ENCODE measurements around the gene LRRC42.
A peak's percentile ranks its signal among the peaks of the same experiment; 100 is the strongest.
"Not testable (repeated sequence)": the region's sequence is repeated elsewhere in the genome, so short reads cannot be mapped to it uniquely, and the experiment has no call there.

The LRRC42 gene

GRCh38 chr1:53963460-53963859 is 17.3 kb downstream of the LRRC42 start:
- DNase-seq (ENCODE audit: insufficient read length, low spot score) (no peak), FAIRE-seq (peak; percentile 52)
- TF ChIP-seq POLR2AphosphoS5 (IDR thresholded peaks at IDR 0.05; ENCODE audit: low read depth, low read length) (no peak), TAF1 (IDR thresholded peaks at IDR 0.05; ENCODE audit: low read depth, low read length) (no peak), POLR2A (IDR thresholded peaks at IDR 0.05; ENCODE audit: low read depth, low read length) (no peak), POU2F2 (IDR thresholded peaks at IDR 0.05; ENCODE audit: low read depth, low read length) (no peak), PAX5 (IDR thresholded peaks at IDR 0.05; ENCODE audit: insufficient read depth, low read length, severe bottlenecking) (no peak), SPI1 (IDR thresholded peaks at IDR 0.05; ENCODE audit: low read depth, low read length) (no peak)

GRCh38 chr1:53964109-53964508 is 18.0 kb downstream of the LRRC42 start:
- DNase-seq (ENCODE audit: insufficient read length, low spot score): no peak
- TF ChIP-seq PAX5 (IDR thresholded peaks at IDR 0.05; ENCODE audit: insufficient read depth, low read length, severe bottlenecking): no peak
- no peak for TF ChIP-seq TAF1 (IDR thresholded peaks at IDR 0.05; ENCODE audit: low read depth, low read length)
- no peak for TF ChIP-seq SPI1 (IDR thresholded peaks at IDR 0.05; ENCODE audit: low read depth, low read length)
- TF ChIP-seq POLR2A (IDR thresholded peaks at IDR 0.05; ENCODE audit: low read depth, low read length): no peak
- TF ChIP-seq POU2F2 (IDR thresholded peaks at IDR 0.05; ENCODE audit: low read depth, low read length): no peak
- TF ChIP-seq POLR2AphosphoS5 (IDR thresholded peaks at IDR 0.05; ENCODE audit: low read depth, low read length): no peak
- no peak for FAIRE-seq

- TF ChIP-seq TAF1 (IDR thresholded peaks at IDR 0.05; ENCODE audit: low read depth, low read length) (no peak), POU2F2 (IDR thresholded peaks at IDR 0.05; ENCODE audit: low read depth, low read length) (no peak), SPI1 (IDR thresholded peaks at IDR 0.05; ENCODE audit: low read depth, low read length) (no peak), POLR2AphosphoS5 (IDR thresholded peaks at IDR 0.05; ENCODE audit: low read depth, low read length) (no peak), PAX5 (IDR thresholded peaks at IDR 0.05; ENCODE audit: insufficient read depth, low read length, severe bottlenecking) (no peak), POLR2A (IDR thresholded peaks at IDR 0.05; ENCODE audit: low read depth, low read length) (no peak)
- DNase-seq (ENCODE audit: insufficient read length, low spot score): no peak
- FAIRE-seq: no peak
Observed at GRCh38 chr1:53966794-53967193, 20.6 kb downstream of the LRRC42 start.

- TF ChIP-seq SPI1 (IDR thresholded peaks at IDR 0.05; ENCODE audit: low read depth, low read length) (no peak), TAF1 (IDR thresholded peaks at IDR 0.05; ENCODE audit: low read depth, low read length) (no peak), POU2F2 (IDR thresholded peaks at IDR 0.05; ENCODE audit: low read depth, low read length) (no peak), POLR2A (IDR thresholded peaks at IDR 0.05; ENCODE audit: low read depth, low read length) (no peak), POLR2AphosphoS5 (IDR thresholded peaks at IDR 0.05; ENCODE audit: low read depth, low read length) (no peak), PAX5 (IDR thresholded peaks at IDR 0.05; ENCODE audit: insufficient read depth, low read length, severe bottlenecking) (no peak)
- no peak for DNase-seq (ENCODE audit: insufficient read length, low spot score)
- no peak for FAIRE-seq
Observed at GRCh38 chr1:53967409-53968124, 21.4 kb downstream of the LRRC42 start.

- FAIRE-seq (no peak), DNase-seq (ENCODE audit: insufficient read length, low spot score) (no peak)
- TF ChIP-seq SPI1 (IDR thresholded peaks at IDR 0.05; ENCODE audit: low read depth, low read length) (no peak), PAX5 (IDR thresholded peaks at IDR 0.05; ENCODE audit: insufficient read depth, low read length, severe bottlenecking) (no peak), TAF1 (IDR thresholded peaks at IDR 0.05; ENCODE audit: low read depth, low read length) (no peak), POU2F2 (IDR thresholded peaks at IDR 0.05; ENCODE audit: low read depth, low read length) (no peak), POLR2AphosphoS5 (IDR thresholded peaks at IDR 0.05; ENCODE audit: low read depth, low read length) (no peak), POLR2A (IDR thresholded peaks at IDR 0.05; ENCODE audit: low read depth, low read length) (no peak)
Observed at GRCh38 chr1:53968125-53968513, 22.0 kb downstream of the LRRC42 start.

GRCh38 chr1:53969323-53969722 is 23.2 kb downstream of the LRRC42 start:
- FAIRE-seq; DNase-seq (ENCODE audit: insufficient read length, low spot score): not testable (repeated sequence)

GRCh38 chr1:53971718-53972117 is 25.6 kb downstream of the LRRC42 start:
- FAIRE-seq (no peak), DNase-seq (ENCODE audit: insufficient read length, low spot score) (no peak)
- TF ChIP-seq SPI1 (IDR thresholded peaks at IDR 0.05; ENCODE audit: low read depth, low read length) (no peak), TAF1 (IDR thresholded peaks at IDR 0.05; ENCODE audit: low read depth, low read length) (no peak), PAX5 (IDR thresholded peaks at IDR 0.05; ENCODE audit: insufficient read depth, low read length, severe bottlenecking) (no peak), POLR2AphosphoS5 (IDR thresholded peaks at IDR 0.05; ENCODE audit: low read depth, low read length) (no peak), POU2F2 (IDR thresholded peaks at IDR 0.05; ENCODE audit: low read depth, low read length) (no peak), POLR2A (IDR thresholded peaks at IDR 0.05; ENCODE audit: low read depth, low read length) (no peak)

GRCh38 chr1:53975861-53976260 is 29.7 kb downstream of the LRRC42 start:
- FAIRE-seq (no peak), DNase-seq (ENCODE audit: insufficient read length, low spot score) (no peak)
- TF ChIP-seq POLR2AphosphoS5 (IDR thresholded peaks at IDR 0.05; ENCODE audit: low read depth, low read length): no peak
- TF ChIP-seq POLR2A (IDR thresholded peaks at IDR 0.05; ENCODE audit: low read depth, low read length): no peak
- TF ChIP-seq TAF1 (IDR thresholded peaks at IDR 0.05; ENCODE audit: low read depth, low read length): no peak
- no peak for TF ChIP-seq POU2F2 (IDR thresholded peaks at IDR 0.05; ENCODE audit: low read depth, low read length)
- TF ChIP-seq PAX5 (IDR thresholded peaks at IDR 0.05; ENCODE audit: insufficient read depth, low read length, severe bottlenecking): no peak
- no peak for TF ChIP-seq SPI1 (IDR thresholded peaks at IDR 0.05; ENCODE audit: low read depth, low read length)

GRCh38 chr1:53979712-53980450 is 33.7 kb downstream of the LRRC42 start:
- FAIRE-seq (no peak), DNase-seq (ENCODE audit: insufficient read length, low spot score) (no peak)
- TF ChIP-seq SPI1 (IDR thresholded peaks at IDR 0.05; ENCODE audit: low read depth, low read length): peak; percentile 52
- TF ChIP-seq POLR2AphosphoS5 (IDR thresholded peaks at IDR 0.05; ENCODE audit: low read depth, low read length): no peak

GRCh38 chr1:53981220-53981619 is 35.1 kb downstream of the LRRC42 start:
- TF ChIP-seq PAX5 (IDR thresholded peaks at IDR 0.05; ENCODE audit: insufficient read depth, low read length, severe bottlenecking) (no peak), POLR2AphosphoS5 (IDR thresholded peaks at IDR 0.05; ENCODE audit: low read depth, low read length) (no peak), POLR2A (IDR thresholded peaks at IDR 0.05; ENCODE audit: low read depth, low read length) (no peak), POU2F2 (IDR thresholded peaks at IDR 0.05; ENCODE audit: low read depth, low read length) (no peak), TAF1 (IDR thresholded peaks at IDR 0.05; ENCODE audit: low read depth, low read length) (no peak), SPI1 (IDR thresholded peaks at IDR 0.05; ENCODE audit: low read depth, low read length) (no peak)
- FAIRE-seq (no peak), DNase-seq (ENCODE audit: insufficient read length, low spot score) (no peak)
